Heart right ventricle (tissue), 16 donors: Measurements from ENCODE around the gene NDUFS2. TPM values are rescaled to one million over a fixed set of nuclear protein-coding genes. Genes with fewer than 3 reads are reported as not detected.

ENCODE experiments used
- ATAC-seq, 8 donors: fragments of 200-7000 bp; cut with Tn5 transposase; one replicate each; pipeline ENCODE4 v1.9.1; 2020; ENCODE audit warnings: mild to moderate bottlenecking in 8 of 8, moderate library complexity in 8 of 8, moderate number of reproducible peaks in 1 of 8
- DNase-seq, 2 donors: peaks; one replicate each; pipeline ENCODE4 v3.0.0-alpha.2; 2020
- H3K27ac ChIP-seq, 10 donors: fragments of 200-600 bp; sonication (generic) in 2 of 10; one replicate each; pipeline versions ENCODE4 v1.5.0 to v1.8.0; 2020 to 2022; ENCODE audit warnings: mild to moderate bottlenecking in 3 of 10
- H3K27me3 ChIP-seq, 7 donors: fragments of 200-600 bp; one replicate each; pipeline ENCODE4 v1.8.0; 2021 to 2022; ENCODE audit warnings: mild to moderate bottlenecking in 2 of 7
- H3K36me3 ChIP-seq, 9 donors: fragments of 200-600 bp; sonication (generic) in 1 of 9; one replicate each; pipeline versions ENCODE4 v1.5.0 to v1.8.0; 2020 to 2022; ENCODE audit warnings: mild to moderate bottlenecking in 2 of 9
- H3K4me1 ChIP-seq, 9 donors: fragments of 200-600 bp; sonication (generic) in 1 of 9; one replicate each; pipeline versions ENCODE4 v1.5.0 to v1.8.0; 2020 to 2022; ENCODE audit warnings: mild to moderate bottlenecking in 4 of 9
- H3K4me3 ChIP-seq, 10 donors: fragments of 200-600 bp; sonication (generic) in 2 of 10; one replicate each; pipeline versions ENCODE4 v1.5.0 to v1.8.0; 2020 to 2022; ENCODE audit warnings: mild to moderate bottlenecking in 7 of 10, moderate library complexity in 2 of 10
- H3K9me3 ChIP-seq, 11 donors: fragments of 200-600 bp in 10 of 11; sonication (generic) in 2 of 11; one replicate each; pipeline versions ENCODE4 v1.5.0 to v1.8.0; 2013 to 2022; ENCODE audit warnings: mild to moderate bottlenecking in 2 of 11, control low read depth in 1 of 11, moderate library complexity in 1 of 11
- WGBS, 2 donors: extraction: QIAGEN DNeasy Blood & Tissue Kit; methylation state at CpG; one replicate each; pipeline ENCODE4 v1.1.7; 2013; ENCODE audit warnings: inconsistent platforms in 1 of 2; 5-methylcytosine and 5-hydroxymethylcytosine counted together
- intact Hi-C, 10 donors: fragments of 100-400 bp; cut with DNase I; formaldehyde crosslinking; loops; one replicate each; pipeline versions ENCODE4 v1.11.1 to v1.14.2; 2022
- polyA plus RNA-seq, 2 donors: library from polyadenylated mRNA; stranded (reverse); fragments of 200-250 nt; gene quantifications; one replicate each; pipeline ENCODE4 v1.2.3, GENCODE V29; 2013
- total RNA-seq, 10 donors: library from RNA; stranded (reverse); fragmentation: NEBNext Ultra II Directional in 3 of 10; extraction: Animal tissue kit (Norgen Biotek cat#: 25700) in 3 of 10; gene quantifications; one replicate each; pipeline versions ENCODE4 v1.2.1 to v1.2.4, GENCODE V29; 2021 to 2023
- TF ChIP-seq, protein P1 (sequence below), 9 donors: fragments of 200-600 bp; sonication (generic) in 2 of 9; IDR thresholded peaks; one replicate each; pipeline versions ENCODE4 v1.5.0 to v1.8.0; 2021 to 2022; ENCODE audit warnings: antibody characterized with exemption in 9 of 9, mild to moderate bottlenecking in 5 of 9, moderate library complexity in 1 of 9
- donor health status: Arrhythmogenic right ventricular cardiomyopathy.
- donor health status: ischemic (EF 13 %, LVEDD 7.1; RV severe dilation, severe dysfunction).
- donor health status: healthy with polysubstance abuse.
- donor health status: DM: no; HTN: yes; CAD: no.
- donor health status: DM: no; HTN: no; CAD: no.
- donor health status: ischemic (EF 25% LVEDD 6.9; RV normal size, moderate dysfunction).
- donor health status: ischemic (EF 25% LVEDD 5.7; RV mildly dilated, moderate dysfunction).
- donor health status: healthy.
- donor health status: DM: yes; HTN: yes; CAD: no.
- donor health status: Ischemic cardiomyopathy.
- donor health status: ischemic (EF 35%, LVEDD 5.7; RV mildly dilated, moderate dysfunction).
- donor health status: nonischemic (EF 11% LVEDD 7.7; RV severe dilation, severe dysfunction).
- donor health status: DM: yes; HTN: yes; CAD: no.
- donor health status: PGD.
- donor health status: ischemic (EF 29% LVEDD 5.4; RV normal size, mild dysfunction).
- donor health status: nonischemic (EF 23%, LVEDD 6.1; RV moderate dilation, normal function).

The NDUFS2 gene
- total and polyA plus RNA-seq, 12 donors: 121 to 370 (median 309) TPM

- Histone ChIP-seq H3K9me3 (no peaks in the 10 kb centered on the region), H3K27me3 (no peaks in the 10 kb centered on the region), H3K4me3 (peak overlapping the region in 7 of 10 donors; percentile 5 to 67 (median 22)), H3K4me1 (peaks cover 16 to 73% (median 58%) of the 10 kb centered on the region in 9 donors), H3K36me3 (peaks cover 0 to 77% (median 0%) of the 10 kb centered on the region in 9 donors), H3K27ac (peak overlapping the region in 6 of 10 donors; percentile 17 to 100 (median 41))
- intact Hi-C loops: loop anchor here in 6 of 10 donors (2.0 to 10.0 kb wide), 4 partner anchors 15 to 194 kb away; partner anchors contain the start of gene TOMM40L (in 1 of the 6)
- WGBS, 2 donors: 76 to 79% methylated on average over 21 of the region's 21 CpGs
- TF ChIP-seq, protein P1, sequence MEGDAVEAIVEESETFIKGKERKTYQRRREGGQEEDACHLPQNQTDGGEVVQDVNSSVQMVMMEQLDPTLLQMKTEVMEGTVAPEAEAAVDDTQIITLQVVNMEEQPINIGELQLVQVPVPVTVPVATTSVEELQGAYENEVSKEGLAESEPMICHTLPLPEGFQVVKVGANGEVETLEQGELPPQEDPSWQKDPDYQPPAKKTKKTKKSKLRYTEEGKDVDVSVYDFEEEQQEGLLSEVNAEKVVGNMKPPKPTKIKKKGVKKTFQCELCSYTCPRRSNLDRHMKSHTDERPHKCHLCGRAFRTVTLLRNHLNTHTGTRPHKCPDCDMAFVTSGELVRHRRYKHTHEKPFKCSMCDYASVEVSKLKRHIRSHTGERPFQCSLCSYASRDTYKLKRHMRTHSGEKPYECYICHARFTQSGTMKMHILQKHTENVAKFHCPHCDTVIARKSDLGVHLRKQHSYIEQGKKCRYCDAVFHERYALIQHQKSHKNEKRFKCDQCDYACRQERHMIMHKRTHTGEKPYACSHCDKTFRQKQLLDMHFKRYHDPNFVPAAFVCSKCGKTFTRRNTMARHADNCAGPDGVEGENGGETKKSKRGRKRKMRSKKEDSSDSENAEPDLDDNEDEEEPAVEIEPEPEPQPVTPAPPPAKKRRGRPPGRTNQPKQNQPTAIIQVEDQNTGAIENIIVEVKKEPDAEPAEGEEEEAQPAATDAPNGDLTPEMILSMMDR (IDR thresholded peaks at IDR 0.05): peak in 2 of 9 donors; percentile 12 to 21
- ATAC-seq (peak in 2 of 8 donors; percentile 4 to 10), DNase-seq (no peak)
Observed at GRCh38 chr1:161193561-161194235, 8.5 kb upstream of the NDUFS2 start.

DNA sequence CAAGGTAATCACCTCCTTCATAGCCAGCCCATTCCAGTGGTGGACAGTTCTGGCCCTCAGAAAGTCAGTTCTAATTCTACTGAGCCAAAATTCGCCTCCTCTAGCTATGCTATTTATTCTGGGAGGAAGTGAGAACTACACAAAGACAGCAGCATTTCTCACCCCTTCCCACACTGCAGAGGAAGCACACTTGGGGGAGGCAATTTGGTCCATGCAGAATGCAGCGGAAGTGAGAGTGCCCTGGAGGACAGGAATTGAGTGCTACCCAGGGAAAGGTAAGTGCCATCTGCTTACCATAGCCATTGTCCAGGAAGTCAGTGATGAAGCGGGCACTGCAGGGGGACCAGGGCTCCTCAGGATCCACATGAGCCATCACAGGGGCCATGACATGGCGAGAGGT is 7.0 kb upstream of the NDUFS2 start:
- TF ChIP-seq, protein P1 (IDR thresholded peaks at IDR 0.05): no peak
- no peak for DNase-seq
- WGBS, 2 donors: 74 to 76% methylated on average over 4 of the region's 4 CpGs
- intact Hi-C loops: loop anchor here in 4 of 10 donors (10.0 kb wide), 1 partner anchor 190 kb away; no protein-coding TSS in a partner anchor
- no peaks in the 10 kb centered on the region for H3K9me3 ChIP-seq
- H3K4me1 ChIP-seq: peaks cover 26 to 81% (median 65%) of the 10 kb centered on the region in 9 donors
- ATAC-seq: no peak
- peak overlapping the region in 5 of 10 donors; percentile 12 to 100 (median 41) for H3K27ac ChIP-seq
- peak overlapping the region in 7 of 10 donors; percentile 16 to 67 (median 57) for H3K4me3 ChIP-seq
- no peaks in the 10 kb centered on the region for H3K27me3 ChIP-seq
- H3K36me3 ChIP-seq: peaks cover 0 to 64% (median 0%) of the 10 kb centered on the region in 9 donors

- intact Hi-C loops: loop anchor here in 4 of 10 donors (10.0 kb wide), 1 partner anchor 189 kb away; no protein-coding TSS in a partner anchor
- Histone ChIP-seq H3K9me3 (no peaks in the 10 kb centered on the region), H3K36me3 (peaks cover 0 to 56% (median 0%) of the 10 kb centered on the region in 9 donors), H3K4me3 (peak overlapping the region in 9 of 10 donors; percentile 35 to 67 (median 57)), H3K27ac (peak overlapping the region in 6 of 10 donors; percentile 96 to 100 (median 98)), H3K4me1 (peaks cover 35 to 91% (median 74%) of the 10 kb centered on the region in 9 donors), H3K27me3 (no peaks in the 10 kb centered on the region)
- 85 to 93% methylated on average over 7 of the region's 7 CpGs for WGBS, 2 donors
- TF ChIP-seq, protein P1 (IDR thresholded peaks at IDR 0.05): no peak
- ATAC-seq (no peak), DNase-seq (no peak)
Observed at GRCh38 chr1:161196111-161196510, 6.1 kb upstream of the NDUFS2 start.

DNA sequence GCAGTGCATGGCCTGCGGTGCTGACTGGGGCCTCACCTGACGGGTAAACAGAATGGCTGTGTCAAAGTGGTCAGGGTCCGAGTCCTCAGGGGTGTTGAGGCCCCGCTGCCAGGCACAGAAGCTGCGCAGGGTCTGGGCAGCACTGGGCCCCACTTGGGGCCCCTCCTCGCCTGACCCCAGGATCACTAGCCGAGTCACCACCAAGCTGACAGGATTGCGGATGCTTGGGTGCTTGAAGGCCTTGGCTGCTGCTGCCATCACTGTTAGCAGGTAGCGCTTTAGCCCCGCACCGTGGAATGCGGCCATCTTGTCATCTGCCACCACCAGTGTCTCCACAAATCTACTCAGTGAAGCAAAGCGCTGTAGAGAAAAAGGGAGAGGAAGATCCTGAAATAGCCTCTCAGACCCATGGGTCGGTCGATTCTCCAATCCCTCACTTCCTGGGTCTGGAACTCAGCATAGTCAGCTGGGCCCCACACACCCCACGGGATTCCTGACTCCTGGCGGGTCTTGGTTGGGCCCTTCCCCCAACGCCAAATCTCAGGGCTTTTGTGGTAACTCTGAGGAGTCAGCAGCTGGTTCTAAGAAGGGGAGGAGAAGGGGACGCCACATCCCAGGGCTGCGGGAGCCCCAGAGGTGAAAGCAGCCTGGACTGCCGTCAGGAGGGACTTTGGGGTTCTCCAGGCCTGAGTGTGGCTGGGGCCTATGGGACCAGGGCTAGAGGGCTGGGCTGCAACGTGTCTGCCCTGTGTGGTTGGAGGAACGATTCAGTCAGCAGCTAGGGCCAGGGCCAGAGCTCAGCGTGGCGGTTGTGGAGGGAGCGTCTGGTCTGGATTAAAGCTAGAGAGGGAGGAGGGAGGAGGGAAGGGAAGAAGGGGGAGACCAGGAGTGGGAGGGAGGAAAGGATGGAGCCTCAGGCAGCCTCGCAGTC is 5.4 kb upstream of the NDUFS2 start:
- intact Hi-C loops: loop anchor here in 4 of 10 donors (10.0 kb wide), 1 partner anchor 188 kb away; no protein-coding TSS in a partner anchor
- no peaks in the 10 kb centered on the region for H3K9me3 ChIP-seq
- DNase-seq (peak; percentile 52 to 60), ATAC-seq (peak in 1 of 8 donors; percentile 1)
- TF ChIP-seq, protein P1 (IDR thresholded peaks at IDR 0.05): no peak
- H3K36me3 ChIP-seq: peaks cover 0 to 49% (median 0%) of the 10 kb centered on the region in 9 donors
- peak overlapping the region; percentile 80 to 100 (median 98) for H3K27ac ChIP-seq
- peaks cover 35 to 97% (median 81%) of the 10 kb centered on the region in 9 donors for H3K4me1 ChIP-seq
- WGBS, 2 donors: 66% methylated on average over 27 of the region's 27 CpGs
- no peaks in the 10 kb centered on the region for H3K27me3 ChIP-seq
- peak overlapping the region; percentile 28 to 67 (median 57) for H3K4me3 ChIP-seq
